ENCODE results near the gene SEMG1.

DNA sequence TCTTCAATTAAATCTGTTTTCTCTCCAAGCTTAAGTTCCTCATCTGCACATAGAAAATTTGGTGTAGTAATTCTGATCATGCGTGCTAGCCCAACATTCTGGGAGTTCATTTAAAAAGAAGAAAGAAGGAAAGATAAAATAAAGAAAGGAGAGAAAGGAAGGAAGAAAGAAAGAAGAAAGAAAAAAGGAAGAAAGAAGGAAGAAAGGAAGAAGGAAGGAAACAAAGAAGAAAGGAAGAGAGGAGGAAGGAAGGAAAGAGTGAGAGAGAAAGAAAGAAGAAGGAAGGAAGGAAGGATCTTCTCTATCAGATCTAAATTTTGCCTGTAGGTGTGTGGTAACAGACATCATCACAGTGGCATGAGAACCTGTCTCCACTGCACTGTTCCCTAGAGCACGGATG, 31.3 kb downstream of the SEMG1 start:
- no peak for TF ChIP-seq FOXA1 (IDR thresholded peaks at IDR 0.05)
- TF ChIP-seq ZNF384 (IDR thresholded peaks at IDR 0.05) = no peak
- TF ChIP-seq BHLHE40 (IDR thresholded peaks at IDR 0.05; ENCODE audit: borderline replicate concordance) = no peak
- TF ChIP-seq, protein P1, sequence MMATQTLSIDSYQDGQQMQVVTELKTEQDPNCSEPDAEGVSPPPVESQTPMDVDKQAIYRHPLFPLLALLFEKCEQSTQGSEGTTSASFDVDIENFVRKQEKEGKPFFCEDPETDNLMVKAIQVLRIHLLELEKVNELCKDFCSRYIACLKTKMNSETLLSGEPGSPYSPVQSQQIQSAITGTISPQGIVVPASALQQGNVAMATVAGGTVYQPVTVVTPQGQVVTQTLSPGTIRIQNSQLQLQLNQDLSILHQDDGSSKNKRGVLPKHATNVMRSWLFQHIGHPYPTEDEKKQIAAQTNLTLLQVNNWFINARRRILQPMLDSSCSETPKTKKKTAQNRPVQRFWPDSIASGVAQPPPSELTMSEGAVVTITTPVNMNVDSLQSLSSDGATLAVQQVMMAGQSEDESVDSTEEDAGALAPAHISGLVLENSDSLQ (IDR thresholded peaks at IDR 0.05) = no peak
- TF ChIP-seq ARNT (IDR thresholded peaks at IDR 0.05) = no peak

All from HEK293T (cell line).